Activated naive CD8-positive, alpha-beta T cell treated with anti-CD3 and anti-CD28 coated beads, Interleukin-2, amount 10 ng/mL, durations not matched to agents 7 days and 5 days (primary cell): ENCODE results near the gene SEM1. TPM values are rescaled to one million over a fixed set of nuclear protein-coding genes. Genes with fewer than 3 reads are reported as not detected.
"Not testable (repeated sequence)": the region's sequence is repeated elsewhere in the genome, so short reads cannot be mapped to it uniquely, and the experiment has no call there.

Source experiments
- ATAC-seq: fragments of 150-1000 bp; cut with Tn5 transposase; one replicate; pipeline ENCODE4 v1.10.0; 2021; ENCODE audit warnings: low read depth, moderate library complexity
- POLR2A ChIA-PET: fragments of 350-600 bp; sonication (Branson Sonifier 250); formaldehyde crosslinking; loops from one replicate; lab custom pipeline; 2021; ENCODE audit warnings: antibody characterized with exemption; lab: Charles Lee
- DNase-seq: peaks from one replicate; pipeline ENCODE4 v3.0.0; 2021
- H3K27ac Mint-ChIP-seq: one replicate; pipeline ENCODE4 v1.8.0; 2022; ENCODE audit warnings: mild to moderate bottlenecking, mixed read lengths
- H3K27me3 Mint-ChIP-seq: one replicate; pipeline ENCODE4 v1.8.0; 2022; ENCODE audit warnings: mild to moderate bottlenecking, moderate library complexity, mixed read lengths
- H3K36me3 Mint-ChIP-seq: one replicate; pipeline ENCODE4 v1.8.0; 2021; ENCODE audit warnings: mild to moderate bottlenecking, mixed read lengths
- H3K4me1 Mint-ChIP-seq: one replicate; pipeline ENCODE4 v1.8.0; 2021; ENCODE audit warnings: mixed read lengths
- H3K4me3 Mint-ChIP-seq: one replicate; pipeline ENCODE4 v1.8.0; 2022; ENCODE audit warnings: mild to moderate bottlenecking, moderate library complexity, mixed read lengths
- H3K9me3 Mint-ChIP-seq: one replicate; pipeline ENCODE4 v1.8.0; 2021; ENCODE audit warnings: mixed read lengths
- total RNA-seq, 2 experiments: library from RNA; stranded (reverse); gene quantifications; one replicate each; pipeline ENCODE4 v1.2.3, GENCODE V29; 2021

Gene SEM1
- total RNA-seq, 2 experiments from 2014 or later, result 42.8 to 49.7 TPM

- peaks cover 2% of the 10 kb centered on the region for H3K9me3 Mint-ChIP-seq
- H3K27me3 Mint-ChIP-seq, result no peaks in the 10 kb centered on the region
- POLR2A ChIA-PET, result interaction anchor here (0.5 kb wide), 1 partner anchor 646 kb away, joined by 3 read pairs; no protein-coding TSS in a partner anchor
- ATAC-seq, result no peak
- H3K4me3 Mint-ChIP-seq, result no peak overlapping the region
- peaks cover 10% of the 10 kb centered on the region for H3K4me1 Mint-ChIP-seq
- H3K36me3 Mint-ChIP-seq, result peaks cover 8% of the 10 kb centered on the region
- DNase-seq, result no peak
- no peak overlapping the region for H3K27ac Mint-ChIP-seq
Observed at GRCh38 chr7:96665689-96666088, 44.0 kb downstream of the SEM1 start.

- ATAC-seq (no peak), DNase-seq (no peak)
- H3K9me3 Mint-ChIP-seq, result peaks cover 2% of the 10 kb centered on the region
- no peak overlapping the region for H3K4me3 Mint-ChIP-seq
- peaks cover 10% of the 10 kb centered on the region for H3K4me1 Mint-ChIP-seq
- POLR2A ChIA-PET, result no interaction called here
- no peak overlapping the region for H3K27ac Mint-ChIP-seq
- H3K36me3 Mint-ChIP-seq, result peaks cover 8% of the 10 kb centered on the region
- no peaks in the 10 kb centered on the region for H3K27me3 Mint-ChIP-seq
Observed at GRCh38 chr7:96664793-96665192, 44.9 kb downstream of the SEM1 start.

GRCh38 chr7:96663871-96664445, 45.7 kb downstream of the SEM1 start:
- ATAC-seq, result no peak
- POLR2A ChIA-PET, result no interaction called here
- Mint-ChIP-seq H3K4me3 (no peak overlapping the region), H3K9me3 (peaks cover 2% of the 10 kb centered on the region), H3K4me1 (peaks cover 10% of the 10 kb centered on the region), H3K36me3 (peaks cover 8% of the 10 kb centered on the region), H3K27me3 (no peaks in the 10 kb centered on the region), H3K27ac (no peak overlapping the region)
- DNase-seq, result no peak

GRCh38 chr7:96663457-96663856, 46.2 kb downstream of the SEM1 start:
- Mint-ChIP-seq H3K27me3 (no peaks in the 10 kb centered on the region), H3K36me3 (peaks cover 8% of the 10 kb centered on the region), H3K4me1 (peaks cover 10% of the 10 kb centered on the region), H3K27ac (no peak overlapping the region), H3K9me3 (peaks cover 2% of the 10 kb centered on the region), H3K4me3 (no peak overlapping the region)
- POLR2A ChIA-PET, result no interaction called here
- DNase-seq (no peak), ATAC-seq (peak; percentile 36)

GRCh38 chr7:96662151-96662550, 47.5 kb downstream of the SEM1 start:
- H3K4me3 Mint-ChIP-seq, H3K27me3 Mint-ChIP-seq, POLR2A ChIA-PET, H3K36me3 Mint-ChIP-seq, ATAC-seq, DNase-seq, H3K27ac Mint-ChIP-seq, H3K9me3 Mint-ChIP-seq, H3K4me1 Mint-ChIP-seq: not testable (repeated sequence)

- ATAC-seq (no peak), DNase-seq (no peak)
- POLR2A ChIA-PET, result no interaction called here
- H3K27me3 Mint-ChIP-seq, result no peaks in the 10 kb centered on the region
- H3K36me3 Mint-ChIP-seq, result no peaks in the 10 kb centered on the region
- no peak overlapping the region for H3K4me3 Mint-ChIP-seq
- H3K9me3 Mint-ChIP-seq, result peaks cover 5% of the 10 kb centered on the region
- H3K27ac Mint-ChIP-seq, result no peak overlapping the region
- peaks cover 1% of the 10 kb centered on the region for H3K4me1 Mint-ChIP-seq
Observed at GRCh38 chr7:96658022-96658412, 51.6 kb downstream of the SEM1 start.

GRCh38 chr7:96657347-96658021, 52.2 kb downstream of the SEM1 start:
- H3K27me3 Mint-ChIP-seq, result no peaks in the 10 kb centered on the region
- no peaks in the 10 kb centered on the region for H3K36me3 Mint-ChIP-seq
- no peaks in the 10 kb centered on the region for H3K4me1 Mint-ChIP-seq
- no peak for DNase-seq
- POLR2A ChIA-PET, result no interaction called here
- no peak overlapping the region for H3K4me3 Mint-ChIP-seq
- ATAC-seq, result no peak
- H3K27ac Mint-ChIP-seq, result no peak overlapping the region
- H3K9me3 Mint-ChIP-seq, result peaks cover 8% of the 10 kb centered on the region

- H3K4me1 Mint-ChIP-seq, result no peaks in the 10 kb centered on the region
- ATAC-seq, result no peak
Observed at GRCh38 chr7:96655956-96656355, 53.7 kb downstream of the SEM1 start.

GRCh38 chr7:96654630-96655188, 54.9 kb downstream of the SEM1 start:
- H3K27me3 Mint-ChIP-seq, result no peaks in the 10 kb centered on the region
- no peaks in the 10 kb centered on the region for H3K4me1 Mint-ChIP-seq
- DNase-seq (no peak), ATAC-seq (no peak)
- H3K36me3 Mint-ChIP-seq, result no peaks in the 10 kb centered on the region
- POLR2A ChIA-PET, result no interaction called here
- H3K27ac Mint-ChIP-seq, result no peak overlapping the region
- H3K4me3 Mint-ChIP-seq, result no peak overlapping the region
- H3K9me3 Mint-ChIP-seq, result peaks cover 5% of the 10 kb centered on the region

More at GRCh38 chr7:96655956-96656355, 53.7 kb downstream of the SEM1 start:
- POLR2A ChIA-PET, result no interaction called here
- H3K27ac Mint-ChIP-seq, result no peak overlapping the region
- H3K9me3 Mint-ChIP-seq, result peaks cover 5% of the 10 kb centered on the region
- no peak overlapping the region for H3K4me3 Mint-ChIP-seq
- H3K27me3 Mint-ChIP-seq, result no peaks in the 10 kb centered on the region
- no peaks in the 10 kb centered on the region for H3K36me3 Mint-ChIP-seq
- DNase-seq, result no peak

- no peak overlapping the region for H3K27ac Mint-ChIP-seq
- H3K9me3 Mint-ChIP-seq, result peaks cover 2% of the 10 kb centered on the region
- no peaks in the 10 kb centered on the region for H3K36me3 Mint-ChIP-seq
- DNase-seq, result no peak
- no peak for ATAC-seq
- POLR2A ChIA-PET, result no interaction called here
- no peak overlapping the region for H3K4me3 Mint-ChIP-seq
- no peaks in the 10 kb centered on the region for H3K27me3 Mint-ChIP-seq
- H3K4me1 Mint-ChIP-seq, result no peaks in the 10 kb centered on the region
Observed at GRCh38 chr7:96649981-96650380, 59.7 kb downstream of the SEM1 start.

- POLR2A ChIA-PET, result no interaction called here
- Mint-ChIP-seq H3K27me3 (no peaks in the 10 kb centered on the region), H3K4me3 (no peak overlapping the region), H3K4me1 (no peaks in the 10 kb centered on the region), H3K27ac (no peak overlapping the region), H3K36me3 (no peaks in the 10 kb centered on the region), H3K9me3 (peaks cover 2% of the 10 kb centered on the region)
- DNase-seq (no peak), ATAC-seq (no peak)
Observed at GRCh38 chr7:96648784-96649183, 60.9 kb downstream of the SEM1 start.

GRCh38 chr7:96647733-96648132, 61.9 kb downstream of the SEM1 start:
- Mint-ChIP-seq H3K4me1 (no peaks in the 10 kb centered on the region), H3K9me3 (peaks cover 4% of the 10 kb centered on the region), H3K36me3 (no peaks in the 10 kb centered on the region), H3K4me3 (no peak overlapping the region), H3K27me3 (no peaks in the 10 kb centered on the region), H3K27ac (no peak overlapping the region)
- DNase-seq (no peak), ATAC-seq (no peak)
- POLR2A ChIA-PET, result no interaction called here

GRCh38 chr7:96645084-96645483, 64.6 kb downstream of the SEM1 start:
- Mint-ChIP-seq H3K27me3 (no peaks in the 10 kb centered on the region), H3K36me3 (no peaks in the 10 kb centered on the region), H3K9me3 (peaks cover 5% of the 10 kb centered on the region), H3K4me1 (no peaks in the 10 kb centered on the region), H3K4me3 (no peak overlapping the region), H3K27ac (no peak overlapping the region)
- no peak for DNase-seq
- ATAC-seq, result no peak
- POLR2A ChIA-PET, result no interaction called here

GRCh38 chr7:96643436-96643835, 66.2 kb downstream of the SEM1 start:
- ATAC-seq, H3K9me3 Mint-ChIP-seq, H3K27ac Mint-ChIP-seq, POLR2A ChIA-PET, H3K4me1 Mint-ChIP-seq, H3K27me3 Mint-ChIP-seq, H3K4me3 Mint-ChIP-seq, DNase-seq, H3K36me3 Mint-ChIP-seq: not testable (repeated sequence)
